Ishikawa (cell line): Measurements from ENCODE around the gene CPXM1.

Experiments
- CEBPB ChIP-seq: IDR thresholded peaks from 2 replicates; pipeline ENCODE4 v1.6.1; 2012
- CREB1 ChIP-seq: IDR thresholded peaks from 2 replicates; pipeline ENCODE4 v1.6.1; 2012; ENCODE audit warnings: low read depth
- EGR1 ChIP-seq: IDR thresholded peaks from 2 replicates; pipeline ENCODE4 v1.6.1; 2012
- EP300 ChIP-seq: IDR thresholded peaks from 2 replicates; pipeline ENCODE4 v1.6.1; 2012; ENCODE audit warnings: borderline replicate concordance
- FOXM1 ChIP-seq: IDR thresholded peaks from 2 replicates; pipeline ENCODE4 v1.6.1; 2012; ENCODE audit warnings: low read depth, borderline replicate concordance
- MAX ChIP-seq: IDR thresholded peaks from 2 replicates; pipeline ENCODE4 v1.6.1; 2012
- NFIC ChIP-seq: IDR thresholded peaks from 2 replicates; pipeline ENCODE4 v1.6.1; 2012
- RAD21 ChIP-seq: IDR thresholded peaks from 2 replicates; pipeline ENCODE4 v1.6.1; 2012; ENCODE audit warnings: low read depth
- REST ChIP-seq: IDR thresholded peaks from 2 replicates; pipeline ENCODE4 v1.6.1; 2012; ENCODE audit warnings: low read depth, mild to moderate bottlenecking
- TAF1 ChIP-seq: IDR thresholded peaks from 2 replicates; pipeline ENCODE4 v1.6.1; 2012; ENCODE audit warnings: low read depth, mild to moderate bottlenecking
- TCF12 ChIP-seq: IDR thresholded peaks from 2 replicates; pipeline ENCODE4 v1.6.1; 2012; ENCODE audit warnings: low read depth
- TEAD4 ChIP-seq: IDR thresholded peaks from 2 replicates; pipeline ENCODE4 v1.6.1; 2012
- USF1 ChIP-seq: IDR thresholded peaks from 2 replicates; pipeline ENCODE4 v1.6.1; 2012
- YY1 ChIP-seq: IDR thresholded peaks from 2 replicates; pipeline ENCODE4 v1.6.1; 2012; ENCODE audit warnings: low read depth
- ZBTB7A ChIP-seq: IDR thresholded peaks from 2 replicates; pipeline ENCODE4 v1.6.1; 2012; ENCODE audit warnings: low read depth

Gene CPXM1

GRCh38 chr20:2755451-2756055 lies 44.9 kb downstream of the CPXM1 start:
- TF ChIP-seq YY1, result no peak
- no peak for TF ChIP-seq TAF1
- no peak for TF ChIP-seq ZBTB7A
- no peak for TF ChIP-seq FOXM1
- TF ChIP-seq REST, result no peak
- TF ChIP-seq TEAD4, result no peak
- TF ChIP-seq RAD21, result no peak
- TF ChIP-seq USF1, result no peak
- no peak for TF ChIP-seq EP300
- TF ChIP-seq NFIC, result no peak
- no peak for TF ChIP-seq EGR1
- TF ChIP-seq CREB1, result no peak
- no peak for TF ChIP-seq MAX
- no peak for TF ChIP-seq CEBPB
- TF ChIP-seq TCF12, result no peak

GRCh38 chr20:2754424-2754823 lies 46.0 kb downstream of the CPXM1 start:
- TF ChIP-seq NFIC (no peak), CREB1 (no peak), EP300 (no peak), REST (no peak), ZBTB7A (no peak), RAD21 (no peak), EGR1 (no peak), TEAD4 (no peak), USF1 (no peak), CEBPB (no peak), TCF12 (no peak), TAF1 (no peak), MAX (no peak), YY1 (no peak), FOXM1 (no peak)

GRCh38 chr20:2753461-2754040 lies 46.9 kb downstream of the CPXM1 start:
- TF ChIP-seq REST (no peak), RAD21 (no peak)

GRCh38 chr20:2752567-2753460 lies 47.6 kb downstream of the CPXM1 start:
- TF ChIP-seq RAD21 (peak; percentile 57), EP300 (no peak), YY1 (0 out of 2 replicates have a peak, but pooled peaks have one; percentile 5), ZBTB7A (peak; percentile 73)
